Progenitor cell of endocrine pancreas (in vitro differentiated cells): Measurements from ENCODE around the gene LMX1B. TPM values are rescaled to one million over a fixed set of nuclear protein-coding genes. Genes with fewer than 3 reads are reported as not detected.

ENCODE experiments used
- DNase-seq: peaks from one replicate; pipeline ENCODE4 v3.0.0; 2021; ENCODE audit warnings: low spot score; ENCODE audit not compliant: unreplicated experiment
- H3K27ac Mint-ChIP-seq: 2 replicates; pipeline ENCODE4 v1.8.0; 2021; ENCODE audit warnings: mild to moderate bottlenecking, moderate library complexity, mixed read lengths
- H3K27me3 Mint-ChIP-seq: 2 replicates; pipeline ENCODE4 v1.8.0; 2021; ENCODE audit warnings: mixed read lengths
- H3K36me3 Mint-ChIP-seq: 2 replicates; pipeline ENCODE4 v1.8.0; 2022; ENCODE audit warnings: mixed read lengths; ENCODE audit not compliant: insufficient read depth
- H3K4me1 Mint-ChIP-seq: 2 replicates; pipeline ENCODE4 v1.8.0; 2021; ENCODE audit warnings: low read depth, mixed read lengths
- H3K4me3 Mint-ChIP-seq: 2 replicates; pipeline ENCODE4 v1.8.0; 2021; ENCODE audit warnings: low read depth, mild to moderate bottlenecking, moderate library complexity, mixed read lengths
- H3K9me3 Mint-ChIP-seq: 2 replicates; pipeline ENCODE4 v1.8.0; 2021; ENCODE audit warnings: low read depth, mixed read lengths
- CTCF ChIP-seq: fragments of 200-600 bp; sonication (generic); IDR thresholded peaks from one replicate; pipeline ENCODE4 v1.5.0; 2021; ENCODE audit warnings: antibody characterized with exemption, mild to moderate bottlenecking; ENCODE audit not compliant: unreplicated experiment
- total RNA-seq: library from RNA; stranded (reverse); gene quantifications from 2 replicates; pipeline ENCODE4 v1.2.1, GENCODE V29; 2021

LMX1B gene
- total RNA-seq, 1 donor from 2014 or later = 9.1 TPM

GRCh38 chr9:126609191-126609590 lies 4.5 kb upstream of the LMX1B start:
- H3K27ac Mint-ChIP-seq = no peak overlapping the region
- no peak for TF ChIP-seq CTCF
- no peaks in the 10 kb centered on the region for H3K36me3 Mint-ChIP-seq
- DNase-seq = no peak
- peaks cover 13% of the 10 kb centered on the region for H3K4me1 Mint-ChIP-seq
- peaks cover 64% of the 10 kb centered on the region for H3K27me3 Mint-ChIP-seq
- H3K9me3 Mint-ChIP-seq = no peaks in the 10 kb centered on the region
- no peak overlapping the region for H3K4me3 Mint-ChIP-seq

GRCh38 chr9:126609711-126610388 lies 3.9 kb upstream of the LMX1B start:
- Mint-ChIP-seq H3K36me3 (no peaks in the 10 kb centered on the region), H3K4me3 (no peak overlapping the region), H3K27ac (no peak overlapping the region), H3K9me3 (no peaks in the 10 kb centered on the region), H3K4me1 (peaks cover 16% of the 10 kb centered on the region), H3K27me3 (peaks cover 68% of the 10 kb centered on the region)
- no peak for DNase-seq
- no peak for TF ChIP-seq CTCF

- peaks cover 13% of the 10 kb centered on the region for H3K4me1 Mint-ChIP-seq
- peaks cover 75% of the 10 kb centered on the region for H3K27me3 Mint-ChIP-seq
- no peaks in the 10 kb centered on the region for H3K9me3 Mint-ChIP-seq
- no peaks in the 10 kb centered on the region for H3K36me3 Mint-ChIP-seq
- no peak for TF ChIP-seq CTCF
- peak overlapping the region; percentile 85 for H3K27ac Mint-ChIP-seq
- no peak for DNase-seq
- H3K4me3 Mint-ChIP-seq = peak overlapping the region; percentile 61
Measured at GRCh38 chr9:126611193-126611591, 2.5 kb upstream of the LMX1B start.

- Mint-ChIP-seq H3K9me3 (no peaks in the 10 kb centered on the region), H3K36me3 (no peaks in the 10 kb centered on the region), H3K4me1 (peaks cover 13% of the 10 kb centered on the region), H3K27me3 (peaks cover 76% of the 10 kb centered on the region), H3K27ac (peak overlapping the region; percentile 7), H3K4me3 (peak overlapping the region; percentile 61)
- peak; percentile 83 for TF ChIP-seq CTCF
- peak; percentile 88 for DNase-seq
Measured at GRCh38 chr9:126611592-126612325, 2.0 kb upstream of the LMX1B start.

GRCh38 chr9:126612326-126612812 lies 1.4 kb upstream of the LMX1B start:
- H3K36me3 Mint-ChIP-seq = no peaks in the 10 kb centered on the region
- no peak for TF ChIP-seq CTCF
- H3K27me3 Mint-ChIP-seq = peaks cover 76% of the 10 kb centered on the region
- H3K4me3 Mint-ChIP-seq = peak overlapping the region; percentile 56
- no peaks in the 10 kb centered on the region for H3K9me3 Mint-ChIP-seq
- no peak for DNase-seq
- peaks cover 13% of the 10 kb centered on the region for H3K4me1 Mint-ChIP-seq
- H3K27ac Mint-ChIP-seq = peak overlapping the region; percentile 7
